DND-41 (cell line): Measurements from ENCODE around the gene WWC1.

ENCODE experiments used
- EZH2 ChIP-seq: IDR thresholded peaks from 3 replicates; pipeline ENCODE4 v1.6.1; 2012; ENCODE audit warnings: borderline replicate concordance, low read depth, mild to moderate bottlenecking, moderate library complexity, low read length, inconsistent platforms; ENCODE audit not compliant: severe bottlenecking
- TF ChIP-seq, protein P1 (sequence below): IDR thresholded peaks from 2 replicates; pipeline ENCODE4 v1.5.1; 2012; ENCODE audit warnings: borderline replicate concordance, low read length, moderate library complexity, mild to moderate bottlenecking; ENCODE audit not compliant: poor library complexity, severe bottlenecking; ENCODE audit errors: extremely low read depth

DNA sequence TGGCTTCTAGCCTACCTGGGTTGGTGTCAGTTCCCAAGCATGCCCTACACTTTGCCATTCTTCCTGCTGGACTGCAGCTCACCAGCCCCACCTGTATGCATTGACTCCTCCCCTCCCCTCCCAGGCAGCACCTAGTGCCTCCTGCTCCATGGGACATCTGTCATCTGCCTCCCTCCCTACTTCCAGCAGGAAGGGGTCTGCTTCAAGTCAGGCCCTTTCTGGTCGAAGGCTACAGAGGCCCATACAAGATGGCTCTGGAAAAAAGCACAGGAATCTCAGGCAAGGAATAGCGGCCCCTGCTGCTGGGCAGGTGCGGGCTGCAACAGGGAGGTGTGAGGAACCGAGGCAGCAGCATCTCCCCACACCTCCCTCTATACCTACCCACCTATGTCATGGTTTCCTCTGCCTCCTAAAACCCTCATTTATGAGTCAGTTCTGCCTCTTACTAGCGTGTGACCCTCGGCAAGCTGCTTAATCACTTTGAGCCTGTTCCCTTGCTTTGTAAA lies 19.7 kb downstream of the WWC1 start:
- TF ChIP-seq, protein P1, sequence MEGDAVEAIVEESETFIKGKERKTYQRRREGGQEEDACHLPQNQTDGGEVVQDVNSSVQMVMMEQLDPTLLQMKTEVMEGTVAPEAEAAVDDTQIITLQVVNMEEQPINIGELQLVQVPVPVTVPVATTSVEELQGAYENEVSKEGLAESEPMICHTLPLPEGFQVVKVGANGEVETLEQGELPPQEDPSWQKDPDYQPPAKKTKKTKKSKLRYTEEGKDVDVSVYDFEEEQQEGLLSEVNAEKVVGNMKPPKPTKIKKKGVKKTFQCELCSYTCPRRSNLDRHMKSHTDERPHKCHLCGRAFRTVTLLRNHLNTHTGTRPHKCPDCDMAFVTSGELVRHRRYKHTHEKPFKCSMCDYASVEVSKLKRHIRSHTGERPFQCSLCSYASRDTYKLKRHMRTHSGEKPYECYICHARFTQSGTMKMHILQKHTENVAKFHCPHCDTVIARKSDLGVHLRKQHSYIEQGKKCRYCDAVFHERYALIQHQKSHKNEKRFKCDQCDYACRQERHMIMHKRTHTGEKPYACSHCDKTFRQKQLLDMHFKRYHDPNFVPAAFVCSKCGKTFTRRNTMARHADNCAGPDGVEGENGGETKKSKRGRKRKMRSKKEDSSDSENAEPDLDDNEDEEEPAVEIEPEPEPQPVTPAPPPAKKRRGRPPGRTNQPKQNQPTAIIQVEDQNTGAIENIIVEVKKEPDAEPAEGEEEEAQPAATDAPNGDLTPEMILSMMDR, result no peak
- no peak for TF ChIP-seq EZH2
